CD14-positive monocyte (primary cell): ENCODE measurements around the gene KCNMB1. TPM values are rescaled to one million over a fixed set of nuclear protein-coding genes. Genes with fewer than 3 reads are reported as not detected.
A peak's percentile ranks its signal among the peaks of the same experiment; 100 is the strongest.

Experiments used
- DNase-seq, 3 donors: peaks; one replicate each; pipeline ENCODE4 v3.0.0-alpha.2; 2011 to 2022
- H2AFZ ChIP-seq: 2 replicates; pipeline ENCODE4 v1.6.0; 2012; ENCODE audit warnings: mild to moderate bottlenecking, low read depth, low read length, inconsistent platforms; ENCODE audit not compliant: insufficient read depth, poor library complexity, severe bottlenecking
- H3K27ac ChIP-seq, 2 donors: 1 replicate in 1 of 2; 2 replicates in 1 of 2; pipeline ENCODE4 v1.5.1; 2012 to 2013; ENCODE audit warnings: low read length in 2 of 2, control low read depth in 1 of 2, inconsistent platforms in 1 of 2, low read depth in 1 of 2, mild to moderate bottlenecking in 1 of 2
- H3K27me3 ChIP-seq, 2 donors: one replicate each; pipeline versions ENCODE4 v1.6.0 to v1.6.1; 2011 to 2013; ENCODE audit warnings: low read length in 2 of 2; ENCODE audit not compliant: control insufficient read depth in 2 of 2, insufficient read depth in 2 of 2
- H3K36me3 ChIP-seq, 2 donors: replicated peaks in 1 of 2; 1 replicate in 1 of 2; 2 replicates in 1 of 2; pipeline versions ENCODE4 v1.5.1 to v1.6.1; 2012 to 2013; ENCODE audit warnings: low read length in 2 of 2, control low read depth in 1 of 2, inconsistent platforms in 1 of 2, mild to moderate bottlenecking in 1 of 2; ENCODE audit not compliant: insufficient read depth in 2 of 2, control insufficient read depth in 1 of 2
- H3K4me1 ChIP-seq, 2 donors: 1 replicate in 1 of 2; 2 replicates in 1 of 2; pipeline versions ENCODE4 v1.5.1 to v1.6.1; 2012 to 2013; ENCODE audit warnings: low read length in 2 of 2, control low read depth in 1 of 2, inconsistent platforms in 1 of 2, mild to moderate bottlenecking in 1 of 2, moderate library complexity in 1 of 2; ENCODE audit not compliant: insufficient read depth in 2 of 2, control insufficient read depth in 1 of 2
- H3K4me2 ChIP-seq: replicated peaks from 2 replicates; pipeline ENCODE3; 2012; ENCODE audit warnings: low read length, moderate library complexity, mild to moderate bottlenecking; ENCODE audit not compliant: poor library complexity, severe bottlenecking; ENCODE audit errors: extremely low read depth
- H3K4me3 ChIP-seq, 3 experiments: fragments of 200-600 bp in 1 of 3; sonication (generic) in 1 of 3; replicated peaks in 1 of 3; 1 replicate in 2 of 3; 2 replicates in 1 of 3; pipeline ENCODE4 v1.5.1; 2011 to 2013; ENCODE audit warnings: low read length in 3 of 3, mild to moderate bottlenecking in 3 of 3, control low read depth in 2 of 3, low read depth in 2 of 3, inconsistent platforms in 1 of 3, moderate library complexity in 1 of 3
- H3K79me2 ChIP-seq: 2 replicates; pipeline ENCODE4 v1.6.0; 2012; ENCODE audit warnings: mild to moderate bottlenecking, control low read depth, inconsistent platforms, low read length, moderate library complexity; ENCODE audit not compliant: insufficient read depth
- H3K9ac ChIP-seq: 2 replicates; pipeline ENCODE4 v1.6.0; 2017; ENCODE audit warnings: low read length, mild to moderate bottlenecking; ENCODE audit not compliant: insufficient read depth, poor library complexity, severe bottlenecking
- H3K9me3 ChIP-seq, 2 donors: replicated peaks in 1 of 2; 1 replicate in 1 of 2; 2 replicates in 1 of 2; pipeline versions ENCODE4 v1.5.1 to v1.6.1; 2012 to 2013; ENCODE audit warnings: low read length in 2 of 2, control low read depth in 1 of 2; ENCODE audit not compliant: control insufficient read depth in 1 of 2, insufficient read depth in 1 of 2
- H4K20me1 ChIP-seq: 2 replicates; pipeline ENCODE4 v1.6.0; 2012; ENCODE audit warnings: mild to moderate bottlenecking, low read length, control low read depth, moderate library complexity; ENCODE audit not compliant: insufficient read depth
- H3K27ac Mint-ChIP-seq, 7 donors: one replicate each; pipeline ENCODE4 v1.8.0; 2020; ENCODE audit warnings: mild to moderate bottlenecking in 7 of 7, mixed read lengths in 7 of 7, moderate library complexity in 6 of 7, inconsistent platforms in 2 of 7
- H3K27me3 Mint-ChIP-seq, 3 donors: one replicate each; pipeline ENCODE4 v1.8.0; 2021 to 2022; ENCODE audit warnings: low read depth in 3 of 3, mild to moderate bottlenecking in 3 of 3, mixed read lengths in 3 of 3, moderate library complexity in 3 of 3, inconsistent platforms in 1 of 3
- H3K36me3 Mint-ChIP-seq, 2 donors: one replicate each; pipeline ENCODE4 v1.8.0; 2020; ENCODE audit warnings: mixed read lengths in 2 of 2, inconsistent platforms in 1 of 2, mild to moderate bottlenecking in 1 of 2
- H3K4me1 Mint-ChIP-seq: one replicate; pipeline ENCODE4 v1.8.0; 2020; ENCODE audit warnings: mild to moderate bottlenecking, mixed read lengths
- H3K4me3 Mint-ChIP-seq, 2 donors: one replicate each; pipeline ENCODE4 v1.8.0; 2020; ENCODE audit warnings: mild to moderate bottlenecking in 2 of 2, mixed read lengths in 2 of 2, moderate library complexity in 1 of 2
- H3K9me3 Mint-ChIP-seq, 7 donors: one replicate each; pipeline ENCODE4 v1.8.0; 2020 to 2022; ENCODE audit warnings: mixed read lengths in 7 of 7, mild to moderate bottlenecking in 6 of 7, moderate library complexity in 6 of 7, inconsistent platforms in 2 of 7
- CTCF ChIP-seq: fragments of 200-600 bp; IDR thresholded peaks from one replicate; pipeline ENCODE4 v1.8.0; 2022; ENCODE audit warnings: antibody characterized with exemption, mild to moderate bottlenecking
- WGBS: methylation state at CpG from one replicate; pipeline ENCODE4 v1.1.5; 2013; ENCODE audit warnings: missing lambda C conversion rate; ENCODE audit not compliant: insufficient coverage; 5-methylcytosine and 5-hydroxymethylcytosine counted together
- intact Hi-C, 2 donors: fragments of 100-400 bp; cut with micrococcal nuclease; formaldehyde crosslinking; loops; one replicate each; pipeline versions ENCODE4 v1.15.0 to v1.15.1; 2023
- polyA plus RNA-seq, 3 donors: library from polyadenylated mRNA; depleted of rRNA in 1 of 3; unstranded in 2 of 3; stranded (reverse) in 1 of 3; fragments of 300-500 nt in 2 of 3; fragments of >200 nt in 1 of 3; fragmentation: Illumina TruSeq in 2 of 3; gene quantifications; 1 replicate in 2 of 3; 2 replicates in 1 of 3; pipeline ENCODE4 v1.2.3, GENCODE V29; 2012 to 2021

KCNMB1 gene
- polyA plus RNA-seq, 3 donors = 0.79 to 20.8 (median 1.2) TPM

- H3K4me3 Mint-ChIP-seq = no peak overlapping the region
- intact Hi-C loops = no loop called here
- peaks cover 0 to 8% (median 3%) of the 10 kb centered on the region in 3 donors for H3K27me3 Mint-ChIP-seq
- Histone ChIP-seq H3K9ac (no peak overlapping the region), H3K4me1 (peaks cover 49 to 57% of the 10 kb centered on the region in 2 donors), H3K79me2 (peaks cover 5% of the 10 kb centered on the region), H3K27ac (peak overlapping the region in 1 of 2 donors; percentile 39), H2AFZ (peak overlapping the region; percentile 6), H3K9me3 (no peaks in the 10 kb centered on the region), H3K4me2 (no peak overlapping the region), H3K36me3 (no peaks in the 10 kb centered on the region), H3K27me3 (no peaks in the 10 kb centered on the region), H3K4me3 (peak overlapping the region in 1 of 3 experiments; percentile 7), H4K20me1 (no peaks in the 10 kb centered on the region)
- 43% methylated on average over 2 of the region's 2 CpGs for WGBS
- peaks cover 21% of the 10 kb centered on the region for H3K4me1 Mint-ChIP-seq
- H3K9me3 Mint-ChIP-seq = peaks cover 0 to 2% (median 0%) of the 10 kb centered on the region in 7 donors
- H3K36me3 Mint-ChIP-seq = peaks cover 0 to 5% of the 10 kb centered on the region in 2 donors
- TF ChIP-seq CTCF = no peak
- peak in 2 of 3 donors; percentile 39 to 60 for DNase-seq
- no peak overlapping the region for H3K27ac Mint-ChIP-seq
Measured at GRCh38 chr5:170327829-170328228, 61.3 kb downstream of the KCNMB1 start.

DNA sequence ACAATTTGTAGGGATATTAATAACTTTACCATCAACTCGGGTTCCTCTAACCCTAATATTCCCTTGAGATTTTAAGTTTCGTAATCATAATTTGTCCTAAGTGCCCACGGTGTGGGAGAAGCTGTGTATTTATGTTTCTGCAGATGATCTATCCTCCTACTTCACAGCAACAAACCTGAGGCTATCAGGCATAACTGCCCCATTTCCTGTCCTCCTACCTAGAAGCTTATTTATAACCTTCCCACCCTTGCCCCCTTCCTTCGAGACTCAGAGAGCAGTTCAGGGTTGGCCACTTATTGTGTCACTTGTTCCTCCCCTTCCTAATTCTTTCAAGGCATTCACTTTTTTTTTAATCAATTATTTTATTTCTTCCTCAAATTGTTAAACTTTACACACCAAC lies 62.0 kb downstream of the KCNMB1 start:
- H3K4me2 ChIP-seq = no peak overlapping the region
- H3K27me3 ChIP-seq = no peaks in the 10 kb centered on the region
- Mint-ChIP-seq H3K4me1 (peaks cover 15% of the 10 kb centered on the region), H3K27me3 (peaks cover 0 to 7% (median 3%) of the 10 kb centered on the region in 3 donors), H3K36me3 (peaks cover 0 to 3% of the 10 kb centered on the region in 2 donors), H3K4me3 (no peak overlapping the region), H3K27ac (no peak overlapping the region), H3K9me3 (peaks cover 0 to 2% (median 0%) of the 10 kb centered on the region in 7 donors)
- intact Hi-C loops = no loop called here
- WGBS = 27% methylated on average over 1 of the region's 4 CpGs
- peaks cover 43 to 50% of the 10 kb centered on the region in 2 donors for H3K4me1 ChIP-seq
- no peak overlapping the region for H3K9ac ChIP-seq
- H4K20me1 ChIP-seq = no peaks in the 10 kb centered on the region
- no peak for TF ChIP-seq CTCF
- no peaks in the 10 kb centered on the region for H3K36me3 ChIP-seq
- no peak overlapping the region for H3K4me3 ChIP-seq
- H2AFZ ChIP-seq = peak overlapping the region; percentile 6
- peaks cover 5% of the 10 kb centered on the region for H3K79me2 ChIP-seq
- no peak overlapping the region for H3K27ac ChIP-seq
- no peak for DNase-seq
- no peaks in the 10 kb centered on the region for H3K9me3 ChIP-seq

Other genes with a start within 250 kb of the KCNMB1 start
- gene C5orf58, start 156.4 kb downstream of the KCNMB1 start, polyA plus RNA-seq = under 1 TPM in 1 of 3 donors, not detected in 2; 0.46 TPM
- 100 to 1,000 TPM in 1 of 3 donors, 10 to 100 TPM in 2; 52.0 to 177 (median 89.5) TPM for gene LCP2, start 91.6 kb downstream of the KCNMB1 start, polyA plus RNA-seq
- gene KCNIP1, start 114.7 kb upstream of the KCNMB1 start, polyA plus RNA-seq = not detected